OCI-LY1 (cell line): ENCODE data around the gene WDFY4.

Experiments used
- EZH2 ChIP-seq: fragments of 200-600 bp; sonication (generic), shearing (Covaris generic); IDR thresholded peaks from 2 replicates; pipeline ENCODE4 v1.8.0; 2017; ENCODE audit warnings: borderline replicate concordance, mixed run types, mild to moderate bottlenecking, antibody characterized with exemption, low read length, moderate library complexity, mixed read lengths
- TF ChIP-seq, protein P1 (sequence below): fragments of 200-600 bp; sonication (generic), shearing (Covaris generic); IDR thresholded peaks from 2 replicates; pipeline ENCODE4 v1.5.1; 2017; ENCODE audit warnings: mild to moderate bottlenecking, antibody characterized with exemption, low read length, moderate library complexity, mixed read lengths

DNA sequence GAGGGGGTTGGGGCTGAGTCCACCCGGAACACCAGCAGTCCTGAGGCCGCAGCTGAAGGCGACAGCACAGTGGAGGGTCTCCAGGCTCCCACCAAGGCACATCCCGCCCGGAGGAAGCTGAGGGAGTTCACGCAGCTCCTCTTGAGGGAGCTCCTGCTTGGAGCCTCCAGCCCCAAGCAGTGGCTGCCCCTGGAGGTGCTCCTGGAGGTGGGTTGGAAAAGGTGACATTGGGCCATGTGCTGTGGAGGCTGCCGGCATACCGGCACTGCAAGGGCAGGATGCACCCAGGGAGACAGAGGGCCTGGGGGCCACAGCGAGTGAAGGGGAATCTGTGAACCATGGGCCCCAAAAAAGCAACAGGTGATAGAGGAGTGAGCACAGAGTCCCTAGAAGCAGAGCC lies 135.6 kb downstream of the WDFY4 start:
- TF ChIP-seq, protein P1, sequence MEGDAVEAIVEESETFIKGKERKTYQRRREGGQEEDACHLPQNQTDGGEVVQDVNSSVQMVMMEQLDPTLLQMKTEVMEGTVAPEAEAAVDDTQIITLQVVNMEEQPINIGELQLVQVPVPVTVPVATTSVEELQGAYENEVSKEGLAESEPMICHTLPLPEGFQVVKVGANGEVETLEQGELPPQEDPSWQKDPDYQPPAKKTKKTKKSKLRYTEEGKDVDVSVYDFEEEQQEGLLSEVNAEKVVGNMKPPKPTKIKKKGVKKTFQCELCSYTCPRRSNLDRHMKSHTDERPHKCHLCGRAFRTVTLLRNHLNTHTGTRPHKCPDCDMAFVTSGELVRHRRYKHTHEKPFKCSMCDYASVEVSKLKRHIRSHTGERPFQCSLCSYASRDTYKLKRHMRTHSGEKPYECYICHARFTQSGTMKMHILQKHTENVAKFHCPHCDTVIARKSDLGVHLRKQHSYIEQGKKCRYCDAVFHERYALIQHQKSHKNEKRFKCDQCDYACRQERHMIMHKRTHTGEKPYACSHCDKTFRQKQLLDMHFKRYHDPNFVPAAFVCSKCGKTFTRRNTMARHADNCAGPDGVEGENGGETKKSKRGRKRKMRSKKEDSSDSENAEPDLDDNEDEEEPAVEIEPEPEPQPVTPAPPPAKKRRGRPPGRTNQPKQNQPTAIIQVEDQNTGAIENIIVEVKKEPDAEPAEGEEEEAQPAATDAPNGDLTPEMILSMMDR = no peak
- TF ChIP-seq EZH2 = no peak
